Stimulated activated naive CD4-positive, alpha-beta T cell (primary cell): Measurements from ENCODE around the gene SORCS2.
"Not testable (repeated sequence)": the region's sequence is repeated elsewhere in the genome, so short reads cannot be mapped to it uniquely, and the experiment has no call there.

Experiments
- DNase-seq, 6 experiments: peaks; one replicate each; lab custom pipeline; 2025; lab: John Stamatoyannopoulos, UW

Gene SORCS2

GRCh38 chr4:7585768-7586167 is 393.4 kb downstream of the SORCS2 start:
- no peak for DNase-seq

DNA sequence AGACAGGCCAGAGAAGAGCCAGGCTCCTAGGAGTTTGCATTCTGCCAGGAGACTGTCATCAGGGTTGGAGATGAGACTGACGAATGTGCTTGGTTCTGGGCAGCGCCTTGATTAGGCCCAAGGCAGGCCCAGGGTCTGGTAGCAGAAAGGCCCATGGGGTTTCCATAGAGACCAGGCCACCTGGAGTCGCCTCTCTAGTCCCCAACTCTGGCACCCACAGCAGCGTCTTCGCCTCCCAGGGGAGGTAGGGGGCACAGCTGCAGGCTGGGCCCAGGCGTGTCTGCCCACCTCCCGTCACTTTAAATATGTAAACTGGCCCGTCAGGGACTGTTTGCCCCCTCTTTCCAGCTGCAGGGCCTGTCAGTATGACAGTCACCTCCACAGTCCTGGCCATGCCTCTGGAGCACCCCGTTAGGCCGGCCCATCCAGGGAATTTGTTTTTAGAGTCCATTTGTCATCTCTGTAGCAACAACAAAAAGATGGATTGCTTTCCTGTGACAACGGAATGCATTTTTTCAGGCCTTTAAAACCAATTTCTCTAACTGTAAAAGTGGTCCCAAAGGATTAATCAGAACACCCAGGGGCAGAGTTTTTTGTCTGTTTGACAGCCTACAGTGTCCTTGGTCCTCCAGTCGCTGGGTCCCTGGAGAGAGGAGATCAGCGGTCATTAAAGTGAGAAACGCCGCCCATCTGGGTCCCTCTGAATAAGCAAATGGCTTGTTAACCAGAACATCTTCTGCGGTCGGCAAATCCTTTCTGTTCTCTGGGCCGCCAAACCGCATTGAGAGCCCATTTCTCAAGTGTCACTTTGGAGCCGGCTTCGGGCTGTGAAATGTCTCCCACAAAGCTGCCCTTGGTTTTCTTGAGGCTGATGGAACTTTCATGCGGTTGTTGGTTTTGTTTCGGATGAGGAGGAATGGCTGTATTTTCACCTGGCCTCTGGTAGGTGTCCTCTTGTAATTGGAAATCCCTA is 395.4 kb downstream of the SORCS2 start:
- DNase-seq = no peak

DNA sequence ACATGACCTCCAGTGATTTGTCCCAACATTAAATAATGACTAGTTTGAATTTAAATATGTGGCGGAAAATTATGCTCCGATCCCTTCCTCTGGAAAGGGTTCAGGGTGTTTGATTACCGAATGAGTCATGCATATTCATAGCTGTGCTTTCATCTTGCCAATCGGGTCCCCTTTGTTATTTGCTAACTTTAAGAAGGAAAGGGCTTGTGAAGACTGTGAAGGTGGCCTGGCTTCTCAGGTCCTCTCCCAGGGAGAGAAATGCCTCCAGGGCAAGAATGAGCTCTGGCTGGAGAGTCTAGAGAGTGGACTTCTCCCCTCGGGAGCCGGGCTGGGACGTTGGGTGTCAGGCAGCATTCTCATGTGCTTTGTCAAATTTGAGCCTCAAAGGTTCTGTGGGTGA is 397.9 kb downstream of the SORCS2 start:
- DNase-seq = no peak

DNA sequence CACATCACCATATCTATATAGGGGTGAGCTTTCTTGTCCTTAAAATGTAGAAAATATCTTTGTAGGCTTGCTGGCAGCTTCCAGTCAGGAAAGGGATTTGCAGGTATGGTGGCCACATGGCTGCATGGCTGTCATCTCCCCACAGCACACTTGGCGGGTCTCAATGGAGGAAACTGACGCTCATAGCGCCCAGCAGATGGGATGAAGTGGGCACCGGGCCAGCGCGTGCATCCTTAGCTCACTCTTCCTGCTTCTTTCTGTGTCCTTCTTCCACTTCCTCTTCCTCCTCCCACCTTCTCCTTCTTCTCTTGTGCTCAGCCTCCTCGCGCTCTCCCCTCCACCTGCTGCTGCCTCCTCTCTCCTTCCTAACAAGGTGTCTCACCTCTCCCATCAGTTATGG is 398.6 kb downstream of the SORCS2 start:
- DNase-seq = no peak

- DNase-seq = no peak
These were observed 399.2 kb downstream of the SORCS2 start for GRCh38 chr4:7591409-7592053.

GRCh38 chr4:7593646-7594412 is 401.5 kb downstream of the SORCS2 start:
- no peak for DNase-seq

- DNase-seq = no peak
These were observed 403.7 kb downstream of the SORCS2 start for GRCh38 chr4:7595934-7596461.

DNA sequence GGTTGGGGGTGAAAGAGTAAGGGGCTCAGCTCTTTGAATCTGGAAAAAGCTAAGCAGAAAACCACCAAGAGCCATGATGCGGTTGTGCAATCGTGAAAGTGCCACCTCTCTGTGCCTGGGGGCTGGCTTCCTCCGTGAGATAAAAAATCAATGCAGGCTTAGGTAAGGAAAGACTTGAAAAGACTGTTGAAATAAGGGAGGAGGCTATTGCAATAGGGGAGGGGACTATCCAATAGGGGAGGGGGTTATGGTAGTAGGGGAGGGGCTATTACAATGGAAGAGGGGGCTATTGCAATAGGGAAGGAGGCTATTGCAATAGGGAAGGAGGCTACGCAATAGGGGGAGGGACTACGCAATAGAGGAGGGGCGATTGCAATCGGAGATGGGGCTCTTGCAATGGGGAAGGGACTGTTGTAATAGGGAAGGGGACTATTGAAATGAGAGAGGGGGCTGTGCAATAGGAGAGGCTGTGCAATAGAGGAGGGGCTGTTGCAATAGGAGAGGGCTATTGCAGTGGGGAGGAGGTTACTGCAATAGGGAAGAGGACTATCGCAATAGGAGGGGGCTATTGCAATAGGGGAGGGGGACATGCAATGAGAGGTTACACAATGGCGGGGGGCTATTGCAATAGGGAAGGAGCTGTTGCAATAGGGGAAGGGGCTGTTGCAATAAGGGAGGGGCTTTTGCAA is 404.7 kb downstream of the SORCS2 start:
- DNase-seq = no peak

DNA sequence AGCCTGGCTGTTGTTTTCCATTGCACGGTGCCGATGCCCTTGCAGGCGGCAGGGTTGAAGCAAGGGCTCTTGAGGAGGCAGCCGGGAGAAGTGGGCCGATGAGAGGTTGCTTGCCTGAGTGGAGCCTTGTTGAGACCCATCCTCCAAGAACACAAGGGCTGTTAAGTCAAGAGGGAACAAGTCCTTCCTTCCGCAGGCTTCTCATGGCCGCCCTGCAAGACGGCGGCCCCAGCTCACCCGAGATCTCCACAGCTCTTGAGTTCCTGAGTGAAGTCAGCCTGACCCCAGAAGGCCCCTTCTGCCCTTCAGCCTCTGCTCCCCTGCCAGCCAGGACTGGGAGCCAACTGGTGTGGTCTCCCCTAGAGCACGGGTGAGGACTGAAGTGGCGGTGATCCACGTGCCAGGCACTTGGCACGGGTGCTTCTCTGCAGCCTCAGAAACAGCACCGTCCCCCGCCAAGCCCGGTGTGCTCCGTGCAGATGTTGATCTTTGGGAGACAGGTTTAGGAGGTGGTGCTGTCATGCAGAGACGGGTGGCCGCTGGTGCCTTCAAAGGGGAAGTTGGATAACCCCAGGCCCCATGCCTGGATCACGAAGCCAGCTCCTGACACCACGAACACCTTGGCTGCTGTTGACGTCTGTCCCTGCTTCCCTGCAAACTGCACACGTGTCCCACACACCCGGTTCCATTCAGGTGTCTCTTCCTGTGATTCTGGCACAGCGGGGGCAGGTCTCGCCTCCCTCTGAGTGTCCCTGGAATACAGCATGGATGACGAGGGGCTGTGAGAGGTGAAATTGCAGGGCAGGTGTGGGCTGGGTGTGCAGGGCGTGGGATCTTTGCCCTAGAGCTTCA is 406.8 kb downstream of the SORCS2 start:
- DNase-seq = no peak

DNA sequence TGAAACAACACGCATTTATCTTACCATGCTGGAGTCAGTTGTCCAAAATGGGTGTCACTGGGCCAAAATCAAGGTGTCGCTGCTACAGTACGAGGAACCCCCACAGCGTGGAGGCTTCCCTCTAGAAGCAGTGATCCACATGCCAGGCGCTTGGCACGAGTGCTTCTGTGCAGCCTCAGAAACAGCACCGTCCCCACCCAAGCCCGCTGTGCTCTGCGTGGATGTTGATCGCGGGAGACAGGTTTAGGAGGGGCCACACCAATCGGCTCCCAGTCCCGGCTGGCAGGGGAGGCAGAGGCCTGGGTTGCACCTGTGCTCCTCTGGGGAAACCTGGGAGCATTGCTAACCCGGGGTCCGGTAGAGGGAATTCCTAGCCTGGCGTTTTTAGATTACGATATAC is 407.9 kb downstream of the SORCS2 start:
- DNase-seq = no peak

- not testable (repeated sequence) for DNase-seq
These were observed 409.8 kb downstream of the SORCS2 start for GRCh38 chr4:7602166-7602565.

DNA sequence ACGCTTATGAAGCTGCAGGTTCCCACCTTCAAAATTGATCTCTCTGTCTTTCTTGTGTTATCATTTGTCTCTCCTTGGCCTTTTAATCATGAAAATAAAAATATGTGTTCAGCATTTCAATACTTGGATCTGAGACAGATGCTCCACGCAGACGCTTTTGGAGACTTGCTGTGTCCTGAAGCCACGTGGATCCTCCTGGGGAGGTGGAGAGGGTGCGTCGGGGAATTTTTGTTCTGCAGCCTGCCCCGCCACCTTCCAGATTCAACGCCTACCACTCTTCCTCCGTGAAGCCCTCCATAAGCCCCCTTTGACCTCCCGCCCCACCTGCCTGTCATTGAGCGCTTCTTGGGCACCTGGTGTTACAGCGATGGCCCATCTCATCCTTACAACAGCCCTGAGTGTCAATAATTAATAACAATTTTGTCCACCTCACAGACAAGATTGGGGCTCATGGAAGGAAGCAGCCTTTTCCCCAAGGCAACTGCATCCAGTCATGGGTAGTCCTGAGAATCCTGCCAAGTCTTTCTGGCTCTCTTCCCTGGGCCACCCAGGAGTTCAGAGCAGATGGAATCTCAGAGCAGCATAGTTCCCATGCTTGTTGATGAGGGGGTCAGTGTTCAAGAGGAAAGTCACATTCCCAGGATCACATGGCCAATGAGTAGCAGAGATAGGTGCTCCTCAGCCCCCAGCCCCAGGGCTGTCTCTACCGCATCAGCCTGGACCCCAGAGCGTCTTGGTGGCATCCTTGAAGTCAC is 415.0 kb downstream of the SORCS2 start:
- no peak for DNase-seq

DNA sequence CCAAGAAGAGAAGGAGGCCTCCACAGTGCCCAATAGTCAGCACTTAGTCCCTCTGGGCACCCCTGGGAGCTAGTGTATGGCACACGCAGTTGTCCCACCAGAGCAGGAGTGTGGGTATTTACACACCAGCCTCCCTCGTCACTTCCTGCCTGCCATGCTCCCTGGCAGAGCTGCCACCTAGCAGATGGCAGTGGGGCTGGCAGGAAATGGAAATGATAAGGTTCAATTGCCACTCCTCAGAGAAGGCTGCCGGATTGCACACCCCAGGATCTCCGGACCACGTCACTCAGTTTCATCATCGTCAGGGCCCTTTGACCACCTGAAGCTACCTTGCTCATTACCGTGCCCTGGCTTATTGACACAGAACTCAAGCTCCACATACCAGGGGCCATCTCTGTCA is 415.7 kb downstream of the SORCS2 start:
- no peak for DNase-seq

GRCh38 chr4:7609316-7609715 is 417.0 kb downstream of the SORCS2 start:
- DNase-seq = no peak

GRCh38 chr4:7610022-7610670 is 417.8 kb downstream of the SORCS2 start:
- no peak for DNase-seq

DNA sequence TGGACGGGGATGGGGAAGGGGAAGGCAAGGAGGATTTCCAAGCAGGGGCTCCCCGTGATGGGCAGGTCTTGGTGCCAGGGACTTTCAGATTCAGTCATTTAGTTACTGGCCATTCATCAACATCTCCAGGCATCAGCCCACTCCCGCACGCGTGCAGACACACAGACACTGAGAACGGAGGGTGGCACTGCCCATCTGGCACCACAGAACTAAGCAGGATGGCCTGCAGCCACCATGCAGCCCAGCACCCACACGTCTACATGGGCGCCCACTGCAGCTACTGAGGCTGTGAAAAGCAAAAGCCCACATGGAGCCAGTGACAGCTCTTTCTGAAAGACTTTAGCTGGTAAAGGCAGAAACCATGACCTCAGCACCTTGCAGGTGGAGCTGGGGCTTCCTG is 418.5 kb downstream of the SORCS2 start:
- no peak for DNase-seq

DNA sequence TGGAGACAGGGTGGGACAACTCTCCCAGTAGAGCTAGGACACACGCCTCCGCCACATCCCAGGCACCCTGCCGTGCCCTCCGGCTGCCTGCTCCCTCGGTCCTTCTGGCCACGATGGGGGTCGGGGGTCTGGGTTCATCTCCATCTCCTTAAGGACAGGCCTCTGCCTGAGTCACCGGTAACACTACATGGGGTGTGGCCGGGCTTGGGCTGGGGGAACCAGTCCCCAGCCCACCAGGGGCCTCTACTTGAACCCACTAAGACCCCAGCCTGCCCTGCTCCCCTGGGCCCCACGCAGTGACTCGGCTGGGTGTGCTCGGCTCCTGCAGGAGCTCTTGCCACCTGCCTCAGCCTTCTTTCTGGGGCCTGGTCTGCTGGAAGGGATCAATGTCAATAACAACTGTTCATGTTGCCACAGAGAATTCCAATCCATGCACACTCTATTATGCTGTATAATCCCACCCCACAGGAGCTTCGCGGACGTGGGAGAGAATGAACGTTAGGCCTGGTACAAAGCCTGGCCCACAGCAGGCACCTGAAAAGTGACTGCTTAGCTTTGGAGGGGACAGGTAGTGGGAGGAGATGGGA is 420.1 kb downstream of the SORCS2 start:
- no peak for DNase-seq

DNA sequence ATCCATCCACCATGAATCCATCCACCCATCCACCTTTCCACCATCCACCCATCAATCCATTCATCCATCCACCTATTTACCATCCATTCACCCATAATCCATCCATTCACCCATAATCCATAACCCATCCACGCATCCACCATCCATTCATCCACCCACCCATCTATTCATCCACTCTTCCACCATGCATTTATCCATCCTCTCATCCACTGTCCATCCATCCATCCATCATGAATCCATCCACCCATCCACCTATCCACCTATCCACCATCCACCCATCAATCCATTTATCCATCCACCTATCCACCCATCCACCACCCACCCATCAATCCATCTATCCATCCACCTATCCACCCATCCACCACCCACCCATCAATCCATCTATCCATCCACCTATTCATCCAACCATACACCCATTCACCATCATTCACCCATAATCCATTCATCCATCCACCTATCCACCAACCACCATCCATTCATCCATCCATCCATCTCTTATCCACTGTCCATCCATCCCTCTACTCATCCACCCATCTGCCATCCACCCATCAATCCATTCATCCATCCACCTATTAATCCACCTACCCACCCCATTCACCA is 422.1 kb downstream of the SORCS2 start:
- DNase-seq = no peak

DNA sequence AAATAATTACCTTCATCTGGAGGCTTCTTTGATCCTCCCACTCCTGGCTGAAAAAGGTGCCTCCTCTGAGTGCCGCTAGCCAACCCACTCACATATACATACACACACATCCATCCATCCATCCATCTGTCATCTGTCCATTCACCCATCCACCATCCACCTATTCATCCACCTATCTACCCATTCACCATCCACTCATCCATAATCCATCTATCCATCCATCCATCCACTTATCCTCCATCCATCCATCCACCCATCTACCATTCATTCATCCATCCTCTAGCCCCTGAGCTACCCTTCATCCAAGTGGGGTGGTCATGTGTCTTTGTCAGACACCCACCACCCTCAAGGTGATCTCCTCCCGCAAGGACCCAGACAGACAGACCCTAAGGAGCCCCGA is 423.9 kb downstream of the SORCS2 start:
- DNase-seq = no peak
